Measurements from ENCODE around the gene CPS1. TPM values are rescaled to one million over a fixed set of nuclear protein-coding genes. Genes with fewer than 3 reads are reported as not detected.

CPS1 gene
- total RNA-seq, 1 donor from 2014 or later: 8.0 TPM

DNA sequence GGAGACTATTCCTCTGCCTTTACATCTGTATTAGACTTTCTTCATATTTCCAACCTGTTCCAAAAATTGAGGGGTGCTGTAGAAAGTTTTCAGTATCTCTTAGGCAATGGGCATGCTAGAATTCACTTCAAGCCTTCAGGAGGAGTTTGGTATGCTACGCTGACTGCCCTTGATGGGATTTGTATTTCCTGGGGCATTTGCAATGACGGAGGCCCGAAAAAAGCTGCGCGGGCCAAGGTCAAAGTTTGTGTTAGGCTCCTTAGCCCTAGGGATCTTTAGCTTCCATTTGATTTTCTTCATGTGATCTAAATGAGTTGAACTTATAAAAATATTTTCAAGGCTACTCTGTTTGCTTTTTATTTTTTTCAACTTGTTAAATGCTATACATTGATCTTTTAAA lies 5.1 kb downstream of the CPS1 start:
- Mint-ChIP-seq H3K4me1 (ENCODE audit: low read depth, unreplicated experiment) (peaks cover 4% of the 10 kb centered on the region), H3K27ac (ENCODE audit: unreplicated experiment) (no peak overlapping the region), H3K4me3 (ENCODE audit: unreplicated experiment) (no peak overlapping the region), H3K27me3 (ENCODE audit: low read depth, unreplicated experiment) (no peaks in the 10 kb centered on the region), H3K9me3 (ENCODE audit: unreplicated experiment) (no peaks in the 10 kb centered on the region), H3K36me3 (ENCODE audit: low read depth, unreplicated experiment) (no peaks in the 10 kb centered on the region)
- Histone ChIP-seq H3K4me1 (ENCODE audit: insufficient read depth, low read length) (no peaks in the 10 kb centered on the region), H2AFZ (ENCODE audit: low read depth, low read length) (no peak overlapping the region), H3K9me3 (ENCODE audit: insufficient read depth, low read depth, low read length) (no peaks in the 10 kb centered on the region), H3K9ac (ENCODE audit: low read length) (no peak overlapping the region), H4K20me1 (ENCODE audit: insufficient read depth, low read length) (no peaks in the 10 kb centered on the region), H3K36me3 (ENCODE audit: insufficient read depth, low read length) (no peaks in the 10 kb centered on the region), H3K4me3 (ENCODE audit: insufficient read depth, low read depth, low read length) (no peak overlapping the region), H3K27ac (ENCODE audit: low read depth, low read length) (no peak overlapping the region), H3K79me2 (ENCODE audit: insufficient read depth, low read length) (no peaks in the 10 kb centered on the region), H3K27me3 (ENCODE audit: insufficient read depth, low read length) (no peaks in the 10 kb centered on the region), H3K4me2 (ENCODE audit: low read length) (no peak overlapping the region)
- TF ChIP-seq EZH2 (IDR thresholded peaks at IDR 0.05; ENCODE audit: insufficient read depth, low read length) (no peak), CTCF (IDR thresholded peaks at IDR 0.05; ENCODE audit: insufficient read depth, low read depth, low read length) (no peak)
- FAIRE-seq (no peak), DNase-seq (ENCODE audit: low read depth) (no peak)

- H3K4me1 ChIP-seq (ENCODE audit: insufficient read depth, low read length): no peaks in the 10 kb centered on the region
- Mint-ChIP-seq H3K4me1 (ENCODE audit: low read depth, unreplicated experiment) (peaks cover 4% of the 10 kb centered on the region), H3K36me3 (ENCODE audit: low read depth, unreplicated experiment) (no peaks in the 10 kb centered on the region), H3K9me3 (ENCODE audit: unreplicated experiment) (no peaks in the 10 kb centered on the region), H3K27me3 (ENCODE audit: low read depth, unreplicated experiment) (no peaks in the 10 kb centered on the region), H3K4me3 (ENCODE audit: unreplicated experiment) (no peak overlapping the region), H3K27ac (ENCODE audit: unreplicated experiment) (no peak overlapping the region)
- FAIRE-seq: no peak
- H3K27ac ChIP-seq (ENCODE audit: low read depth, low read length): no peak overlapping the region
- H3K9me3 ChIP-seq (ENCODE audit: insufficient read depth, low read depth, low read length): no peaks in the 10 kb centered on the region
- no peaks in the 10 kb centered on the region for H3K36me3 ChIP-seq (ENCODE audit: insufficient read depth, low read length)
- no peak overlapping the region for H2AFZ ChIP-seq (ENCODE audit: low read depth, low read length)
- DNase-seq (ENCODE audit: low read depth): no peak
- no peaks in the 10 kb centered on the region for H3K79me2 ChIP-seq (ENCODE audit: insufficient read depth, low read length)
- H3K4me2 ChIP-seq (ENCODE audit: low read length): no peak overlapping the region
- H3K27me3 ChIP-seq (ENCODE audit: insufficient read depth, low read length): no peaks in the 10 kb centered on the region
- H3K4me3 ChIP-seq (ENCODE audit: insufficient read depth, low read depth, low read length): no peak overlapping the region
- no peak overlapping the region for H3K9ac ChIP-seq (ENCODE audit: low read length)
- H4K20me1 ChIP-seq (ENCODE audit: insufficient read depth, low read length): no peaks in the 10 kb centered on the region
- no peak for TF ChIP-seq CTCF (IDR thresholded peaks at IDR 0.05; ENCODE audit: insufficient read depth, low read depth, low read length)
- TF ChIP-seq EZH2 (IDR thresholded peaks at IDR 0.05; ENCODE audit: insufficient read depth, low read length): no peak
These were observed 5.7 kb downstream of the CPS1 start for GRCh38 chr2:210562091-210562490.

- no peak for FAIRE-seq
- peaks cover 4% of the 10 kb centered on the region for H3K4me1 Mint-ChIP-seq (ENCODE audit: low read depth, unreplicated experiment)
- H3K4me3 Mint-ChIP-seq (ENCODE audit: unreplicated experiment): no peak overlapping the region
These were observed 6.2 kb downstream of the CPS1 start for GRCh38 chr2:210562502-210563080.

More at GRCh38 chr2:210562502-210563080, 6.2 kb downstream of the CPS1 start:
- TF ChIP-seq EZH2 (IDR thresholded peaks at IDR 0.05; ENCODE audit: insufficient read depth, low read length): no peak
- TF ChIP-seq CTCF (IDR thresholded peaks at IDR 0.05; ENCODE audit: insufficient read depth, low read depth, low read length): no peak
- H3K36me3 ChIP-seq (ENCODE audit: insufficient read depth, low read length): no peaks in the 10 kb centered on the region
- H3K79me2 ChIP-seq (ENCODE audit: insufficient read depth, low read length): no peaks in the 10 kb centered on the region
- no peaks in the 10 kb centered on the region for H3K27me3 ChIP-seq (ENCODE audit: insufficient read depth, low read length)
- H3K27ac Mint-ChIP-seq (ENCODE audit: unreplicated experiment): no peak overlapping the region
- no peak overlapping the region for H3K4me2 ChIP-seq (ENCODE audit: low read length)
- no peaks in the 10 kb centered on the region for H3K9me3 Mint-ChIP-seq (ENCODE audit: unreplicated experiment)
- no peaks in the 10 kb centered on the region for H3K4me1 ChIP-seq (ENCODE audit: insufficient read depth, low read length)
- no peaks in the 10 kb centered on the region for H3K36me3 Mint-ChIP-seq (ENCODE audit: low read depth, unreplicated experiment)
- H3K27me3 Mint-ChIP-seq (ENCODE audit: low read depth, unreplicated experiment): no peaks in the 10 kb centered on the region
- H2AFZ ChIP-seq (ENCODE audit: low read depth, low read length): no peak overlapping the region
- DNase-seq (ENCODE audit: low read depth): no peak
- H4K20me1 ChIP-seq (ENCODE audit: insufficient read depth, low read length): no peaks in the 10 kb centered on the region
- H3K9ac ChIP-seq (ENCODE audit: low read length): no peak overlapping the region
- H3K4me3 ChIP-seq (ENCODE audit: insufficient read depth, low read depth, low read length): no peak overlapping the region
- no peak overlapping the region for H3K27ac ChIP-seq (ENCODE audit: low read depth, low read length)
- H3K9me3 ChIP-seq (ENCODE audit: insufficient read depth, low read depth, low read length): no peaks in the 10 kb centered on the region

Measured in astrocyte (in vitro differentiated cells and primary cell).